GM12801 (cell line): ENCODE data around the gene HUS1B.

Experiments
- TF ChIP-seq, protein P1 (sequence below): IDR thresholded peaks from one replicate; pipeline ENCODE4 v1.5.1; 2011; ENCODE audit warnings: control low read depth; ENCODE audit not compliant: insufficient read length; ENCODE audit errors: extremely low read depth

The HUS1B gene

DNA sequence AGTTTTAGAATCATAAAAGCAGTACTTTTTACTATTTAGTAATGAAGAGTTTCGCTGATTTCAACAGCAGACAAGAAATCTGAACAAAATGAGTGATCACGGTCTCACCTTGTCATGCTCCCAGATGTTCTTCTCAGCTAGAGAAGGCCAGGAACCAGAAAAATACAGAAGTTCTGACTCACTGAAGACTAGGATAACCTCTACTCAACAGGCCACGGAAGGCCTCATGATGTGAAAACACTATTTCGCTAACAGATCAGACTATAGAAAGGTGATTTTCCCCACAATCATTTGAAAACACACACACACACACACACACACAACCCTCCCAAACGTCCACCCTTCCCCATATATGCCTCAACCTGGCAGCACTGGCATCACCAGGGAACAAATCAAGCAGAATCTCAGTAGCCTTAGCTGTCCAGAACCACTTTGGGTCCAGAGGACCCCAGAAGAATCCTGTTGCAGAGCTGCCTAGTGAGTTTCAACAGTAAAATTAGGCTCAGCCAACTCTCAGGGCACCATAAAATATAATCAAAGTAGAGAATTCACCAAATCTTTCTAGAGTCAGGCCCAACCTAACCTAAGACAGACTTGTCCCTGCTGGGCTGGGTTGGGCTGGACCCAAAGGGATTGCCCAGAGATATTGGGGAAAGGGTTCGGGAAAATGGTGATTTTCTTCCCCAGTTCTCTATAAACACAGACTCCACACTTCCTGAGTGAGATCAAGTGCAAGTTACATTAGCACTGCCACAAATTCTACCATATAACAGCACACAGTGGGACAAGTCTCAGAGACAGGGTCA, 28.1 kb upstream of the HUS1B start:
- TF ChIP-seq, protein P1, sequence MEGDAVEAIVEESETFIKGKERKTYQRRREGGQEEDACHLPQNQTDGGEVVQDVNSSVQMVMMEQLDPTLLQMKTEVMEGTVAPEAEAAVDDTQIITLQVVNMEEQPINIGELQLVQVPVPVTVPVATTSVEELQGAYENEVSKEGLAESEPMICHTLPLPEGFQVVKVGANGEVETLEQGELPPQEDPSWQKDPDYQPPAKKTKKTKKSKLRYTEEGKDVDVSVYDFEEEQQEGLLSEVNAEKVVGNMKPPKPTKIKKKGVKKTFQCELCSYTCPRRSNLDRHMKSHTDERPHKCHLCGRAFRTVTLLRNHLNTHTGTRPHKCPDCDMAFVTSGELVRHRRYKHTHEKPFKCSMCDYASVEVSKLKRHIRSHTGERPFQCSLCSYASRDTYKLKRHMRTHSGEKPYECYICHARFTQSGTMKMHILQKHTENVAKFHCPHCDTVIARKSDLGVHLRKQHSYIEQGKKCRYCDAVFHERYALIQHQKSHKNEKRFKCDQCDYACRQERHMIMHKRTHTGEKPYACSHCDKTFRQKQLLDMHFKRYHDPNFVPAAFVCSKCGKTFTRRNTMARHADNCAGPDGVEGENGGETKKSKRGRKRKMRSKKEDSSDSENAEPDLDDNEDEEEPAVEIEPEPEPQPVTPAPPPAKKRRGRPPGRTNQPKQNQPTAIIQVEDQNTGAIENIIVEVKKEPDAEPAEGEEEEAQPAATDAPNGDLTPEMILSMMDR, result no peak

DNA sequence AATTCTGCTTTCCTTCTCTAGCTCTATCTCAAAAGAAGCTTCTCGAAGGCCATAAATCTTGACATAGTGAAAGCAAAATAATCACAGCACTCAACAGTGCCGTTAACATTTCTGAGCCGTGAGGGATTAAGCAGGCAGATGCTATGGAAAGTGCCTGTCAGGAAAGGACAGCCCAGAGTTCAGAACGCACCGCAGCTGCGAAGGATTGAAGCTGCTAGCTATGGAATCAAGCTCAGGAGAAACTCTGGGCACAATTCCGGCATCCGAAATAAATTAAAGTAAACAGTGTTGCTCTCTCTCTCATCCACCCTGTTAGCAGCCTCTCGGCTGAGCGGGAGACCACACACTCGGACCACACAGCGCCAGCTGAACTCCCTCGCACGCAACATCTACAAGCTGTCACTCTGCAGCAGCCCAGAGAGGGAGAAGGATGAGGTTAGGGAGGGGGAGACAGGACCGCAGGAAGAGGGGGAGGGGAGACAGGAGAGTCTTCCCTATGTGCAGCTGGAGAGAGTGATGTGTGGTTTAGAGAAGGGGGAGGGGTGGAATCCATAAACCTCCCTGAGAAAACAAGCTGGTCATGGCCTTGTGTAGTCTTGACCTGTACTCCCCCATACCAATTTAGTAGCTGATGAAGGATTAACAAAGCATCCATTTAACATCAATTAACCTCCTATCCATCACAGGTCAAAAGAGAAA, 27.0 kb upstream of the HUS1B start:
- TF ChIP-seq, protein P1, result no peak

DNA sequence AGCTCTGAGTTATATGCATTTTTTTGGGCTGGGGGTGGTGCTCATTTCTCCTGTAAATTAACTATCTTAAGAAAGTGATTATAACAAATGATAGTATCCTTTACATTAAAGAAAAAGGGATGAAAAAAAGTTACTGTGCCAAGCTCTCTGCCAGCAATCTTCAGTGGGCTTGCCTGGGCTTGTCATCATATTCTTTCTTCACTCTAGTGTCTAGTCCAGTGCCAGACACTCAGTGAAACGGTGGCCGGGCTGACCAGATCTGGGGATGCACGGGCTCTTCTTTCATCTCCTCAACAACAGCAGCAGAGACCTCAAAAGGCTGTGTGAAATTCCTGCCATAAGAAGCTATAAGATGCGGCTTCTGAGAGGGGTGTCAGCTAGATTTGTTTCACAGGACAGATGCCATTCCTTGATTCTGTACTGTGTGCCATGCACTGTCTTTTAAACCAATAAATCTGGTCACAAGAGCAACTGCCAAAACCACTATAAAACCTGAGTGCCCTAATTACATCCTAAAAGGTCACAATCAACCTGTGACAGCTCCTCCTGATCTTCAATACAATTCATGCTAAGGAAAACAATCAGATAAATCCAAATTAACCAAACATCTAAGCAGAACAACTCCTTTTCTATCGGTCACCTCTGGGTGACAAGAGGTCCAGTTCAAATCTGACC, 23.9 kb upstream of the HUS1B start:
- TF ChIP-seq, protein P1, result no peak

DNA sequence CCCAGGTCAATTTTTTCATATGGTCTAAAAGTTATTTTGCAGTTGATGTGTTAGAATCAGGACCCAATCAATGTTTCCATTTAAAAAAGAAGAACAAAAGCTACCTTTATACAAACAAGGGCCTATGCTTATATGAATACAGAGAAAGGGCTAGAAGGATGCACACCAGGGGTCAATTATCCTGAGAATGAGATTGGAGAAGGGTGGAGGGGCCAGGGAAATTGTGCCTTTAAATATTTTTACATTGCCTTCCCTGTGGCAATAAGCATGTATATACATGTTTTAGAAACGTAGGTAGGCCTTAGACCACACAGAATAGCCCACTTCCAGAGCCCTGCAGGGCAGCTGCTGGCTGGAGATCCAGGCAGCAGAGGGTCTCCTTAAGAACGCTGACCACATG, 23.4 kb upstream of the HUS1B start:
- TF ChIP-seq, protein P1, result no peak

DNA sequence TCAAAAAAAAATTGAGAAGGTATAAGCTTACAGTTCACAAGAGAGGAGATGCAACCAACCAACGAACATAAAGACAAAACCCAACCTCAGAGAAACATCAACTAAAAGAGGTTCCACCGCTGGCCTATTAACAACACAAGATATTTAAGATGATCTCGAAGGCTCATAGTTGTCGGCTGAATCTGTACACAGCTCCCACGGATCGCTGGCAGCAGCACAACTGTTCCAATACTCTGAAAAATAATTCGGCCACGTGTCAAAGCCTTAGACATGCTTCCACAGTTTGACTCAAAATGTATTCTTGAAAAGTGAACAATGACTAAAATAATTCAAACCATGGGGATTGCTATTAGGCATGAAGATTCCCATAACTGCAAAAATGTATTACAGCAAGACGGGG, 22.4 kb upstream of the HUS1B start:
- TF ChIP-seq, protein P1, result no peak

DNA sequence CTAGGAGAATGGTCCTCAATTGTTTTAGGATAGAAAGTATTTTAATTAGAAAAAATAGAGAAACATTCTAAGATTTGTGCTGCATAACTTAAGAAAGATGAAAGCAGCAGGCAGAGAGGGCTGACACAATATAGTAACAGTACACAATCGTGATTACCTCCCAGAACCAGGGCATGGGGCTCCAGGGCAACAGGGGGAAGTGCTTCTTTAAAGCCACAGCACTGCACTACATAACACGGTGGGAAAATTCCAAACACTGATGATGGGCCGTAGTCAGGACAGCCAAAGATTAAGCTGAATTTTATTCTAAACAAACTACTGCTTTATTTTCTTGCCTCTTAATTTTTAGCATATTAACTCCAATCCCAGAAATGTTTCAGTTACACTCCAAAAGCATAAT, 21.6 kb upstream of the HUS1B start:
- TF ChIP-seq, protein P1, result no peak

DNA sequence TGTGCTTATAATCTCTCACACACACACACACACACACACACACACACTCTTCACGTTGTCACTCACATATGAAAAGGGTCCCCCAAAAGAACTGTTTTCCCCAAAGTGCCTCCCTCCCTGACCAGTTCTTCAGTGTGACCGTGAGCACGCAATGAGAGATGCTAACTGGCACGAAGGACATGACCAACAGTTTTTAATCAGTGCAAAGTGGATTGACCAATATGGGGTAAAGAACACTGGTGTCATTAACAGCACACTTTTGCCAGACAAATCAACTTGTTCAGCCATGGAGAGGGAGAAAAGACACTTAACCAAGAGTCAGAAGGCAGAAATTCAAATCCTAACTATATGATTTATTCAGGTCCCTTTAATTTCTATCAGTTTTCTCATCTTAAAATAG, 21.0 kb upstream of the HUS1B start:
- TF ChIP-seq, protein P1, result no peak
